HEK293T (cell line): ENCODE data around the gene CAMP.

Experiments used
- CTCF ChIA-PET: fragments of 350-600 bp; formaldehyde crosslinking; extraction: SDS; loops from one replicate; lab custom pipeline; 2021; ENCODE audit warnings: antibody characterized with exemption, inconsistent platforms; lab: Yijun Ruan, JAX
- POLR2A ChIA-PET: fragments of 350-600 bp; formaldehyde crosslinking; extraction: SDS; loops from one replicate; lab custom pipeline; 2020; ENCODE audit warnings: antibody characterized with exemption, inconsistent platforms; lab: Yijun Ruan, JAX
- DNase-seq: peaks from one replicate; pipeline ENCODE4 v3.0.0; 2012; ENCODE audit warnings: mixed read lengths; ENCODE audit errors: extremely low spot score
- ARNT ChIP-seq: fragments of 450-650 bp; IDR thresholded peaks from 2 replicates; pipeline ENCODE4 v1.6.1; 2017; ENCODE audit warnings: mild to moderate bottlenecking
- BHLHE40 ChIP-seq: fragments of 450-650 bp; IDR thresholded peaks from 2 replicates; pipeline ENCODE4 v1.6.1; 2016; ENCODE audit warnings: mild to moderate bottlenecking, moderate library complexity, borderline replicate concordance
- CTBP1 ChIP-seq: fragments of 450-650 bp; IDR thresholded peaks from 2 replicates; pipeline ENCODE4 v1.6.1; 2016; ENCODE audit warnings: borderline replicate concordance
- ELF4 ChIP-seq: fragments of 450-650 bp; IDR thresholded peaks from 2 replicates; pipeline ENCODE4 v1.6.1; 2017; ENCODE audit warnings: antibody characterized with exemption
- FOXA1 ChIP-seq: fragments of 450-650 bp; IDR thresholded peaks from 2 replicates; pipeline ENCODE4 v1.6.1; 2016; ENCODE audit warnings: mild to moderate bottlenecking
- FOXK2 ChIP-seq: fragments of 450-650 bp; IDR thresholded peaks from 2 replicates; pipeline ENCODE4 v1.6.1; 2016; ENCODE audit warnings: mild to moderate bottlenecking
- FOXM1 ChIP-seq: fragments of 450-650 bp; IDR thresholded peaks from 2 replicates; pipeline ENCODE4 v1.6.1; 2017; ENCODE audit warnings: mild to moderate bottlenecking, borderline replicate concordance
- HDGF ChIP-seq: fragments of 450-650 bp; IDR thresholded peaks from 2 replicates; pipeline ENCODE4 v1.6.1; 2017; ENCODE audit warnings: antibody characterized with exemption, borderline replicate concordance
- L3MBTL2 ChIP-seq: fragments of 450-650 bp; conservative IDR thresholded peaks from 2 replicates; pipeline ENCODE4 v1.6.1; 2016; ENCODE audit warnings: mild to moderate bottlenecking
- LEF1 ChIP-seq: fragments of 450-650 bp; IDR thresholded peaks from 2 replicates; pipeline ENCODE4 v1.6.1; 2017; ENCODE audit warnings: mild to moderate bottlenecking, borderline replicate concordance
- NFRKB ChIP-seq: fragments of 450-650 bp; IDR thresholded peaks from 2 replicates; pipeline ENCODE4 v1.6.1; 2016; ENCODE audit warnings: mild to moderate bottlenecking, moderate library complexity
- PKNOX1 ChIP-seq: fragments of 450-650 bp; IDR thresholded peaks from 2 replicates; pipeline ENCODE4 v1.6.1; 2016
- SP1 ChIP-seq: fragments of 450-650 bp; IDR thresholded peaks from 2 replicates; pipeline ENCODE4 v1.6.1; 2017
- SUZ12 ChIP-seq: fragments of 450-650 bp; IDR thresholded peaks from 2 replicates; pipeline ENCODE4 v1.6.1; 2016; ENCODE audit warnings: mild to moderate bottlenecking
- TARDBP ChIP-seq: fragments of 450-650 bp; IDR thresholded peaks from 2 replicates; pipeline ENCODE4 v1.6.1; 2016
- ZNF384 ChIP-seq: fragments of 450-650 bp; IDR thresholded peaks from 2 replicates; pipeline ENCODE4 v1.6.1; 2016

CAMP gene

GRCh38 chr3:48184299-48184698, 39.0 kb upstream of the CAMP start:
- TF ChIP-seq ARNT: no peak
- TF ChIP-seq L3MBTL2: no peak
- no peak for TF ChIP-seq FOXK2
- TF ChIP-seq HDGF: no peak
- TF ChIP-seq LEF1: no peak
- TF ChIP-seq PKNOX1: no peak
- POLR2A ChIA-PET: no interaction called here

GRCh38 chr3:48185129-48185528, 38.2 kb upstream of the CAMP start:
- no peak for TF ChIP-seq SP1
- TF ChIP-seq HDGF: no peak
- no peak for TF ChIP-seq CTBP1
- TF ChIP-seq ZNF384: no peak
- TF ChIP-seq ARNT: no peak
- no peak for TF ChIP-seq LEF1
- TF ChIP-seq ELF4: no peak
- TF ChIP-seq NFRKB: no peak
- no peak for TF ChIP-seq BHLHE40
- TF ChIP-seq FOXM1: no peak
- TF ChIP-seq SUZ12: no peak
- TF ChIP-seq FOXA1: no peak
- TF ChIP-seq FOXK2: no peak
- DNase-seq: no peak
- ChIA-PET CTCF (interaction anchor here (2.0 kb wide), 1 partner anchor 28 kb away, joined by 6 read pairs; no protein-coding TSS in a partner anchor), POLR2A (no interaction called here)

More at GRCh38 chr3:48184299-48184698, 39.0 kb upstream of the CAMP start:
- CTCF ChIA-PET: interaction anchor here (2.0 kb wide), 1 partner anchor 27 kb away, joined by 6 read pairs; no protein-coding TSS in a partner anchor
- no peak for DNase-seq

GRCh38 chr3:48186631-48187300, 36.5 kb upstream of the CAMP start:
- no peak for DNase-seq
- ChIA-PET POLR2A (interaction anchor here (1.3 to 2.6 kb wide), 7 partner anchors 8 to 362 kb away, joined by 4 to 26 read pairs (median 5); partner anchors contain the start of gene ZNF589), CTCF (no interaction called here)
- no peak for TF ChIP-seq NFRKB
- TF ChIP-seq FOXK2: no peak
- no peak for TF ChIP-seq ZNF384
- peak; percentile 48; the same call in 1 of the 2 replicates for TF ChIP-seq PKNOX1
- TF ChIP-seq SUZ12: no peak
- no peak for TF ChIP-seq TARDBP

GRCh38 chr3:48187301-48187578, 36.1 kb upstream of the CAMP start:
- DNase-seq: no peak
- POLR2A ChIA-PET: interaction anchor here (1.3 to 2.6 kb wide), 8 partner anchors 8 to 362 kb away, joined by 4 to 26 read pairs (median 5); partner anchors contain the start of gene ZNF589
- CTCF ChIA-PET: no interaction called here
- TF ChIP-seq ARNT (no peak), TARDBP (no peak), SUZ12 (no peak), BHLHE40 (no peak), FOXM1 (no peak), ZNF384 (no peak), FOXA1 (no peak), HDGF (no peak), PKNOX1 (no peak), CTBP1 (no peak), SP1 (no peak), FOXK2 (no peak), L3MBTL2 (no peak; the same call in 1 of the 2 replicates), LEF1 (no peak), NFRKB (no peak)

- ChIA-PET CTCF (interaction anchor here (1.3 kb wide), 1 partner anchor 249 kb away, joined by 6 read pairs; no protein-coding TSS in a partner anchor), POLR2A (interaction anchor here (0.7 to 2.6 kb wide), 21 partner anchors 9 to 369 kb away, joined by 3 to 26 read pairs (median 4); partner anchors contain the start of genes ATRIP, CCDC51, PFKFB4 and ZNF589)
- DNase-seq: peak; percentile 34
- no peak for TF ChIP-seq HDGF
- TF ChIP-seq FOXM1: 0 out of 2 replicates have a peak, but pooled peaks have one; percentile 40
- peak; percentile 54; the same call in 1 of the 2 replicates for TF ChIP-seq L3MBTL2
- peak; percentile 46; the same call in 1 of the 2 replicates for TF ChIP-seq ARNT
- no peak for TF ChIP-seq BHLHE40
- TF ChIP-seq LEF1: 0 out of 2 replicates have a peak, but pooled peaks have one; percentile 25
- no peak for TF ChIP-seq FOXA1
Observed at GRCh38 chr3:48187579-48188265, 35.6 kb upstream of the CAMP start.
